Measurements from ENCODE around the gene LYSMD1.
"Not testable (repeated sequence)": the region's sequence is repeated elsewhere in the genome, so short reads cannot be mapped to it uniquely, and the experiment has no call there.

LYSMD1 gene

DNA sequence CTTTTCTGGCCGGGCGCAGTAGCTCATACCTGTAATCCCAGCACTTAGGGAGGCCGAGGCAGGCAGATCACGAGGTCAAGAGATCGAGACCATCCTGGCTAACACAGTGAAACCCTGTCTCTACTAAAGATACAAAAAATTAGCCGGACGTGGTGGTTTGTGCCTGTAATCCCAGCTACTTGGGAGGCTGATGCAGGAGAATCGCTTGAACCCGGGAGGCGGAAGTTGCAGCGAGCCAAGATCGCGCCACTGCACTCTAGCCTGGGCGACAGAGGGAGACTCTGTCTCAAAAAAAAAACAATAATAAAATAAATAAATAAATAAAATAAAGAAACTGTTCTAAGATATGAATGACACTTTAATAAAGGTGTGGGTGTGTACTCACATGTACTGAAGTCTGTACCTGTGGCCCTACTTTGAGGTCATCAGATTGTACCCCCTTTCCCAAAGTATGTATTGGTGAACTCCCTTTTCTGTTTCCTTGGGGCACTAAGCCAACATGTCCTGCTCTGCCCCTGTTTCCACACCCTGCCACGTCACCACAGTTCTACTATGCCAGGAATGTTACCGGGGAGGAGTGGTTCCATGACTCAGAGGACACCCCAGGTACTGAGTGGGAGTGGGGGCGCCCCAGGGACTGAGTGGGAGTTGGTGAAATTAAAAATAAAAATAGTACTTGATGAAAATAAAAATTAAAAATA lies 29.3 kb upstream of the LYSMD1 start:
- H3K4me3 ChIP-seq (ENCODE audit: low read length in 2 of 2); H3K9ac ChIP-seq (ENCODE audit: low read length in 2 of 2); H3K27me3 ChIP-seq (ENCODE audit: control insufficient read depth in 1 of 2, insufficient read depth in 2 of 2, low read length in 2 of 2); H3K36me3 ChIP-seq (ENCODE audit: control insufficient read depth in 2 of 2, insufficient read depth in 2 of 2, low read length in 2 of 2); H3K9me3 ChIP-seq (ENCODE audit: control insufficient read depth in 2 of 2, low read length in 2 of 2); H3K27ac ChIP-seq (ENCODE audit: low read length): not testable (repeated sequence)
- peaks cover 13% of the 10 kb centered on the region for H3K4me1 ChIP-seq (ENCODE audit: control insufficient read depth, insufficient read depth, low read length)

- Histone ChIP-seq H3K4me1 (ENCODE audit: control insufficient read depth, insufficient read depth, low read length) (peaks cover 13% of the 10 kb centered on the region), H3K36me3 (ENCODE audit: control insufficient read depth in 2 of 2, insufficient read depth in 2 of 2, low read length in 2 of 2) (no peaks in the 10 kb centered on the region), H3K9ac (ENCODE audit: low read length in 2 of 2) (no peak overlapping the region), H3K4me3 (ENCODE audit: low read length in 2 of 2) (no peak overlapping the region), H3K27ac (ENCODE audit: low read length) (no peak overlapping the region), H3K27me3 (ENCODE audit: control insufficient read depth in 1 of 2, insufficient read depth in 2 of 2, low read length in 2 of 2) (no peaks in the 10 kb centered on the region), H3K9me3 (ENCODE audit: control insufficient read depth in 2 of 2, low read length in 2 of 2) (no peaks in the 10 kb centered on the region)
Observed at GRCh38 chr1:151193856-151194255, 28.2 kb upstream of the LYSMD1 start.

GRCh38 chr1:151193304-151193703 lies 27.6 kb upstream of the LYSMD1 start:
- Histone ChIP-seq H3K27ac (ENCODE audit: low read length) (no peak overlapping the region), H3K4me1 (ENCODE audit: control insufficient read depth, insufficient read depth, low read length) (peaks cover 19% of the 10 kb centered on the region), H3K4me3 (ENCODE audit: low read length in 2 of 2) (no peak overlapping the region), H3K36me3 (ENCODE audit: control insufficient read depth in 2 of 2, insufficient read depth in 2 of 2, low read length in 2 of 2) (no peaks in the 10 kb centered on the region), H3K9me3 (ENCODE audit: control insufficient read depth in 2 of 2, low read length in 2 of 2) (no peaks in the 10 kb centered on the region), H3K27me3 (ENCODE audit: control insufficient read depth in 1 of 2, insufficient read depth in 2 of 2, low read length in 2 of 2) (no peaks in the 10 kb centered on the region), H3K9ac (ENCODE audit: low read length in 2 of 2) (no peak overlapping the region)

GRCh38 chr1:151192047-151192446 lies 26.3 kb upstream of the LYSMD1 start:
- H3K9ac ChIP-seq (ENCODE audit: low read length in 2 of 2): no peak overlapping the region
- peaks cover 16% of the 10 kb centered on the region for H3K4me1 ChIP-seq (ENCODE audit: control insufficient read depth, insufficient read depth, low read length)
- H3K27me3 ChIP-seq (ENCODE audit: control insufficient read depth in 1 of 2, insufficient read depth in 2 of 2, low read length in 2 of 2): no peaks in the 10 kb centered on the region
- no peaks in the 10 kb centered on the region for H3K36me3 ChIP-seq (ENCODE audit: control insufficient read depth in 2 of 2, insufficient read depth in 2 of 2, low read length in 2 of 2)
- no peak overlapping the region for H3K4me3 ChIP-seq (ENCODE audit: low read length in 2 of 2)
- no peak overlapping the region for H3K27ac ChIP-seq (ENCODE audit: low read length)
- no peaks in the 10 kb centered on the region for H3K9me3 ChIP-seq (ENCODE audit: control insufficient read depth in 2 of 2, low read length in 2 of 2)

DNA sequence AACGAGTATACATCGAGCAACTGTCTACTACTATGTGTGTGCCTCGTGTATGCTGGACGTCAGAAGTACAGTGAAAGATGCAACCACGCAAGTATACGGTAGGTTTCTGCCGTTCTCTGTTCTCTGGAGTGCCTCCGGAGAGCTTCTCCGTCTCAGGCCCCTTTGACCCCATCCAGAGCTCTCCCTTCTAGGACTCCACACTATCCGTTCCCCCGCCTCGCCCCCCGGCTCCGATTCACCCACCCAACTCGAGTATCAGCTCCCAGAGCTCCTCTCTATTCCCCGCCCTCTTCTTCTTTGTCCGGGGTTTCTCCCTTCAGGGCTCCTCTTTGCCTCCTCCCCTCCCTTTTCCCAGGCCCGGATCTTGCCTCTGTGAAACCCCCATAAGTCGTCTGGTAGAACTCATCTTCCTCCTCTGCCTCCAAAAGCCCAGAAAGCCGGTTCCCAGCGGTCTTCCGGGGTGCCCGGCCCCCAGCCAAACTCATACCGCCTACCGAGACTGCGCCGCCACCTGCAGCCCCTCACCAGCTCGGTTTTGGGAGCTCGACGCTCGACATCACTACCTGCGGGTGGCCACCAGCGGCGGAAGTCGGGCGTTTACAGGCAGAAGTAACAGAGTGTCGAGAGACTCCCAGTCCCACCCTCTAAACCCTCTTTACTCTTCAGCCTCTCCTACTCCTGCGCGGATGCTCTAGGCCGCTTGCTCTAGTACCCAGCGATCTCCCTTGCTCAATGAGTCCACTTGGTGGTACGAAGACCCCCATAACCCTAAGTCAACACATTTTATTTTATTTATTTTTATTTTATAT lies 24.1 kb upstream of the LYSMD1 start, which contains the start of gene VPS72:
Gene VPS72, minus strand, starts transcription at position 561 of the 809 bp plus-strand sequence. Its CDS starts 76 bp downstream, at position 485.
- Histone ChIP-seq H3K36me3 (ENCODE audit: control insufficient read depth in 2 of 2, insufficient read depth in 2 of 2, low read length in 2 of 2) (peaks cover 7 to 8% of the 10 kb centered on the region in 2 donors), H3K9me3 (ENCODE audit: control insufficient read depth in 2 of 2, low read length in 2 of 2) (no peaks in the 10 kb centered on the region), H3K4me3 (ENCODE audit: low read length in 2 of 2) (peak within 1 kb of the TSS; percentile 89 to 93), H3K27me3 (ENCODE audit: control insufficient read depth in 1 of 2, insufficient read depth in 2 of 2, low read length in 2 of 2) (no peaks in the 10 kb centered on the region), H3K27ac (ENCODE audit: low read length) (peak within 1 kb of the TSS; percentile 76), H3K9ac (ENCODE audit: low read length in 2 of 2) (peak within 1 kb of the TSS; percentile 86 to 90), H3K4me1 (ENCODE audit: control insufficient read depth, insufficient read depth, low read length) (peaks cover 14% of the 10 kb centered on the region)

DNA sequence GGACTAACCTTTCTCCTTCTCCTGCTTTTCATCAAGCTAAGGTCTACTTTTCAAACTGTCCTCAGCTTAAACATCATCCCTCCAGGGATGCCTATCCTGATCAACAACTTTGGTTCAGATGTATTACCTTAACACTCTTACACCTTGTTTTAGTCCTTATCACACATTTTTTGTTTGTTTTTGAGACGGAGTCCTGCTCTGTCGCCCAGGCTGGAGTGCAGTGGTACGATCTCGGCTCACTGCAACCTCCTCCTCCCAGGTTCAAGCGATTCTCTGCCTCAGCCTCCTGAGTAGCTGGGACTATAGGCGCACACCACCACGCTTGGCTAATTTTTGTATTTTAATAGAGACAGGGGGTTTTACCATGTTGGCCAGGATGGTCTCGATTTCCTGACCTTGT lies 23.0 kb upstream of the LYSMD1 start:
- H3K9ac ChIP-seq (ENCODE audit: low read length in 2 of 2): peak overlapping the region; percentile 86 to 90
- H3K27ac ChIP-seq (ENCODE audit: low read length); H3K9me3 ChIP-seq (ENCODE audit: control insufficient read depth in 2 of 2, low read length in 2 of 2); H3K27me3 ChIP-seq (ENCODE audit: control insufficient read depth in 1 of 2, insufficient read depth in 2 of 2, low read length in 2 of 2): not testable (repeated sequence)
- H3K36me3 ChIP-seq (ENCODE audit: control insufficient read depth in 2 of 2, insufficient read depth in 2 of 2, low read length in 2 of 2): peaks cover 13% of the 10 kb centered on the region in 2 donors
- H3K4me1 ChIP-seq (ENCODE audit: control insufficient read depth, insufficient read depth, low read length): peaks cover 14% of the 10 kb centered on the region
- H3K4me3 ChIP-seq (ENCODE audit: low read length in 2 of 2): peak overlapping the region; percentile 89 to 93

DNA sequence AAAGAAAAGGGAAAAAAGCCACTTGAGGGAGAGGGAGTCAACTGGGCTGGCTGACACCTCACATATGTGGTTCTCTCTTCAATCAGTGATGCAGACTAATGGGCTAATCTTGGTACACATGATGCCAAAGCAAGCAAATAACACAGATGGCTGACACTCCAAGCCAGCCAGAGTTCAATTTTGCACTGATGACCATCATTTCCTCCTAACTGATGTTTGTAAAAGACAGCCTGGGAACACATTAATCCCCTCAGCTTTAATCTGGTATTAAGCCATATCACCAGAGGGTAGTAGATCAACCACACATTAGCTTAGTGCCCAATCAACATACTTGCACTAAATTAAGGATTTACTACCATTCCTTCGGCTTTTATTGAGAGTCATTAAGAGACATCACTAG lies 21.5 kb upstream of the LYSMD1 start:
- Histone ChIP-seq H3K27ac (ENCODE audit: low read length) (no peak overlapping the region), H3K9me3 (ENCODE audit: control insufficient read depth in 2 of 2, low read length in 2 of 2) (no peaks in the 10 kb centered on the region), H3K4me3 (ENCODE audit: low read length in 2 of 2) (no peak overlapping the region), H3K9ac (ENCODE audit: low read length in 2 of 2) (no peak overlapping the region), H3K27me3 (ENCODE audit: control insufficient read depth in 1 of 2, insufficient read depth in 2 of 2, low read length in 2 of 2) (no peaks in the 10 kb centered on the region), H3K4me1 (ENCODE audit: control insufficient read depth, insufficient read depth, low read length) (peaks cover 14% of the 10 kb centered on the region), H3K36me3 (ENCODE audit: control insufficient read depth in 2 of 2, insufficient read depth in 2 of 2, low read length in 2 of 2) (peaks cover 23 to 25% of the 10 kb centered on the region in 2 donors)

DNA sequence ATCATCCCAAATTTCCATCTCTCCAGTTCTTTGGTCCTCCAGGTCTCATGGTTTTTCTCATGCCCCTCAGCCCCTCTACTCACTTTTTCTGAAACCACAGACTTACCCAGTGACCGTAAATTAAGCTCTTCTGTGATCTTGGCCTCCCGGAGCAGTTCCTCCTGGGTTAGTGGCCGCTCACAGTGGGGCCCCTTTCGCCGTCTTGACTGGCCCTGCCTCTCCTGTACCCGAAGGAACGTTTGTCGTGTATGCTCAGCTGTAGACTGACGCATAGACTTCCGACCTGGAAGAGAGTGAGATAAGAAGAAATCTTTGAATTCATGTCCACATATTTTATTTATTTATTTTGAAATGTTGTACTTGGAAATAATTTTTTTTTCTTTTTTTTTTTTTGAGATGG lies 18.5 kb upstream of the LYSMD1 start:
- Histone ChIP-seq H3K4me3 (ENCODE audit: low read length in 2 of 2) (no peak overlapping the region), H3K36me3 (ENCODE audit: control insufficient read depth in 2 of 2, insufficient read depth in 2 of 2, low read length in 2 of 2) (peaks cover 38 to 39% of the 10 kb centered on the region in 2 donors), H3K27me3 (ENCODE audit: control insufficient read depth in 1 of 2, insufficient read depth in 2 of 2, low read length in 2 of 2) (no peaks in the 10 kb centered on the region), H3K27ac (ENCODE audit: low read length) (no peak overlapping the region), H3K9ac (ENCODE audit: low read length in 2 of 2) (no peak overlapping the region), H3K4me1 (ENCODE audit: control insufficient read depth, insufficient read depth, low read length) (peaks cover 11% of the 10 kb centered on the region), H3K9me3 (ENCODE audit: control insufficient read depth in 2 of 2, low read length in 2 of 2) (no peaks in the 10 kb centered on the region)

DNA sequence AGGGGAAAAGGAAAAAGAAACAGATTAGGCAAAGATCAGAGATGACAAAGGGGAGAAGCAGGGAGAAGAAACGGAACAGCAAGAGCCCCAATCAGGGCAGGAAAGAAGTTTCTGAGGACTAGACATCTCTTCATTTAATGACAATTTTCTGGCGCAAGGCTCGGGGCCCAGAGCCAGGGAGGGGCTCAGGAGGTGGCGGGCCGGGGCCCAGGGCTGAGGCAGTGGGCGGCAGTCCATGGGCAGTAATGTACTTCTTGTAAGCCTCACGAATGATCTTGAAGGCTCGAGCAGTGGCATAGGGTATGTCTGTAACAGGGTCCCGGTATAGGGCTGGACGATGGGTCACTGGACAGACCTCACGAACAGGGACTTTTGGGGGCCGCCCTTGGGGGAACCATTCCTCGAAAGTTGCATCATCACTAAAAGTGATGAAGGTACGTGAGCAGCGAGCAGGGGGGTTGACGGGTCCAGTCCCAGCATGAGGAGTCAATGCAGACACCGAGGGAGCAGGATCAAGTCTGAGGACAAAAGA lies 10.9 kb upstream of the LYSMD1 start:
- H3K9ac ChIP-seq (ENCODE audit: low read length in 2 of 2): no peak overlapping the region
- no peaks in the 10 kb centered on the region for H3K27me3 ChIP-seq (ENCODE audit: control insufficient read depth in 1 of 2, insufficient read depth in 2 of 2, low read length in 2 of 2)
- H3K27ac ChIP-seq (ENCODE audit: low read length): no peak overlapping the region
- H3K4me3 ChIP-seq (ENCODE audit: low read length in 2 of 2): no peak overlapping the region
- H3K9me3 ChIP-seq (ENCODE audit: control insufficient read depth in 2 of 2, low read length in 2 of 2): no peaks in the 10 kb centered on the region
- peaks cover 39 to 48% of the 10 kb centered on the region in 2 donors for H3K36me3 ChIP-seq (ENCODE audit: control insufficient read depth in 2 of 2, insufficient read depth in 2 of 2, low read length in 2 of 2)
- peaks cover 2% of the 10 kb centered on the region for H3K4me1 ChIP-seq (ENCODE audit: control insufficient read depth, insufficient read depth, low read length)

GRCh38 chr1:151175863-151176262 lies 10.2 kb upstream of the LYSMD1 start, which contains the start of gene TMOD4:
Gene TMOD4 (minus strand): TSS chr1:151175981. CDS start chr1:151174875, 1,106 bp downstream.
- Histone ChIP-seq H3K9ac (ENCODE audit: low read length in 2 of 2) (peak within 1 kb of the TSS in 1 of 2 donors; percentile 38), H3K27me3 (ENCODE audit: control insufficient read depth in 1 of 2, insufficient read depth in 2 of 2, low read length in 2 of 2) (no peaks in the 10 kb centered on the region), H3K9me3 (ENCODE audit: control insufficient read depth in 2 of 2, low read length in 2 of 2) (no peaks in the 10 kb centered on the region), H3K4me3 (ENCODE audit: low read length in 2 of 2) (no peak within 1 kb of the TSS), H3K27ac (ENCODE audit: low read length) (no peak within 1 kb of the TSS), H3K36me3 (ENCODE audit: control insufficient read depth in 2 of 2, insufficient read depth in 2 of 2, low read length in 2 of 2) (peaks cover 32 to 44% of the 10 kb centered on the region in 2 donors), H3K4me1 (ENCODE audit: control insufficient read depth, insufficient read depth, low read length) (peaks cover 2% of the 10 kb centered on the region)

Measured in stomach smooth muscle (tissue), 2 donors.